HepG2 (cell line): ENCODE data around the gene EHD1. TPM values are rescaled to one million over a fixed set of nuclear protein-coding genes. Genes with fewer than 3 reads are reported as not detected.

ENCODE experiments used
- ARNT ChIP-seq: fragments of 450-650 bp; IDR thresholded peaks from 2 replicates; pipeline ENCODE4 v1.6.1; 2017
- CBFB ChIP-seq: sonication (generic); formaldehyde crosslinking; IDR thresholded peaks from 2 replicates; pipeline ENCODE4 v1.4.0; 2020; ENCODE audit warnings: missing genetic modification reagents
- HOXA7 ChIP-seq: sonication (generic); formaldehyde crosslinking; IDR thresholded peaks from 2 replicates; pipeline ENCODE4 v1.8.1; 2022; ENCODE audit warnings: mild to moderate bottlenecking, missing genetic modification reagents, moderate library complexity
- MTF1 ChIP-seq: sonication (generic); formaldehyde crosslinking; IDR thresholded peaks from 2 replicates; pipeline ENCODE4 v1.5.0; 2020; ENCODE audit warnings: missing genetic modification reagents
- PLRG1 ChIP-seq: fragments of 450-650 bp; conservative IDR thresholded peaks from 2 replicates; pipeline ENCODE4 v1.6.1; 2016
- ZBTB38 ChIP-seq: sonication (generic); formaldehyde crosslinking; IDR thresholded peaks from 2 replicates; pipeline ENCODE4 v1.5.1; 2020; ENCODE audit warnings: mild to moderate bottlenecking, missing genetic modification reagents
- ZBTB7B ChIP-seq: sonication (generic); formaldehyde crosslinking; IDR thresholded peaks from 2 replicates; pipeline ENCODE4 v1.4.0; 2020; ENCODE audit warnings: missing genetic modification reagents
- ZNF230 ChIP-seq: sonication (generic); formaldehyde crosslinking; IDR thresholded peaks from 2 replicates; pipeline ENCODE4 v1.4.0; 2020; ENCODE audit warnings: mild to moderate bottlenecking, missing genetic modification reagents
- ZNF234 ChIP-seq: sonication (generic); formaldehyde crosslinking; conservative IDR thresholded peaks from 2 replicates; pipeline ENCODE4 v1.5.1; 2020; ENCODE audit warnings: mild to moderate bottlenecking, missing genetic modification reagents
- ZNF274 ChIP-seq: sonication (generic); formaldehyde crosslinking; IDR thresholded peaks from 2 replicates; pipeline ENCODE4 v1.5.1; 2020; ENCODE audit warnings: mild to moderate bottlenecking, missing genetic modification reagents
- ZNF44 ChIP-seq: sonication (generic); formaldehyde crosslinking; IDR thresholded peaks from 2 replicates; pipeline ENCODE4 v1.5.1; 2020; ENCODE audit warnings: mild to moderate bottlenecking, missing genetic modification reagents
- ZNF549 ChIP-seq: sonication (generic); formaldehyde crosslinking; IDR thresholded peaks from 2 replicates; pipeline ENCODE4 v1.5.0; 2020; ENCODE audit warnings: missing genetic modification reagents
- ZNF564 ChIP-seq: sonication (generic); formaldehyde crosslinking; IDR thresholded peaks from 2 replicates; pipeline ENCODE4 v1.8.1; 2023; ENCODE audit warnings: mild to moderate bottlenecking, missing genetic modification reagents
- ZNF747 ChIP-seq: sonication (generic); formaldehyde crosslinking; IDR thresholded peaks from 2 replicates; pipeline ENCODE4 v1.8.1; 2023; ENCODE audit warnings: missing genetic modification reagents, mild to moderate bottlenecking, borderline replicate concordance
- polyA plus RNA-seq, 8 experiments: library from polyadenylated mRNA; depleted of rRNA in 3 of 8; stranded (reverse) in 7 of 8; unstranded in 1 of 8; fragments of >200 nt; fragmentation: Illumina TruSeq in 4 of 8; extraction: Trizol in 4 of 8; gene quantifications; 2 replicates each; pipeline versions ENCODE4 v1.2.1 to v1.2.3, GENCODE V29; 2011 to 2016; ENCODE audit warnings: low read depth in 4 of 8, missing spikeins in 1 of 8, mixed read lengths in 1 of 8; ENCODE audit not compliant: insufficient read depth in 1 of 8
- total RNA-seq, 5 experiments: library from RNA; depleted of rRNA; stranded (reverse); fragments of >200 nt; fragmentation: Illumina TruSeq; extraction: Trizol; gene quantifications; 2 replicates each; pipeline ENCODE4 v1.2.3, GENCODE V29; 2016; ENCODE audit warnings: low read depth in 1 of 5
- TF ChIP-seq, protein P1 (sequence below): sonication (generic); formaldehyde crosslinking; IDR thresholded peaks from 2 replicates; pipeline ENCODE4 v1.5.0; 2020; ENCODE audit warnings: mild to moderate bottlenecking, missing genetic modification reagents
- TF ChIP-seq, protein P2 (sequence below): sonication (generic); formaldehyde crosslinking; IDR thresholded peaks from 2 replicates; pipeline ENCODE4 v1.9.0; 2022; ENCODE audit warnings: missing genetic modification reagents, mild to moderate bottlenecking, borderline replicate concordance
- TF ChIP-seq, protein P3 (sequence below): sonication (generic); formaldehyde crosslinking; IDR thresholded peaks from 2 replicates; pipeline ENCODE4 v1.5.1; 2020; ENCODE audit warnings: missing genetic modification reagents, mild to moderate bottlenecking, borderline replicate concordance
- TF ChIP-seq, protein P4 (sequence below): sonication (generic); formaldehyde crosslinking; IDR thresholded peaks from one replicate; pipeline ENCODE4 v1.5.1; 2020; ENCODE audit warnings: mild to moderate bottlenecking, missing genetic modification reagents; ENCODE audit errors: not compliant biosample characterization

The EHD1 gene
- total and polyA plus RNA-seq, 2 of the 13 experiments (the other 11 are each of a cell fraction or from before 2014, with no cell fraction given): 23.6 to 26.6 TPM

DNA sequence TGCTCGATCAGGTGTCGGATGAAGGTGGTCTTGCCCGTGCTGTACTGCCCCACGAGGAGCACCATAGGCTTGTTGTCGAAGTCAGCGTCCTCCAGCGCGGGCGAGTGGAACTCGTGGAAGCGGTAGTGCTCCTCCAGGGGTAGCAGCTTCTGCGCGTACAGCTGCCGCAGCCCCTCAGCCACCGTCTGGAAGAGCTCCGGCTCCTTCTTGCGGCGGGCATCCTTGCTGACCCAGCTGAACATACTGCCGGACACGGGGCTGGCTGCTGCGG lies 263 bp downstream of the EHD1 start (continued):
- TF ChIP-seq, protein P1, sequence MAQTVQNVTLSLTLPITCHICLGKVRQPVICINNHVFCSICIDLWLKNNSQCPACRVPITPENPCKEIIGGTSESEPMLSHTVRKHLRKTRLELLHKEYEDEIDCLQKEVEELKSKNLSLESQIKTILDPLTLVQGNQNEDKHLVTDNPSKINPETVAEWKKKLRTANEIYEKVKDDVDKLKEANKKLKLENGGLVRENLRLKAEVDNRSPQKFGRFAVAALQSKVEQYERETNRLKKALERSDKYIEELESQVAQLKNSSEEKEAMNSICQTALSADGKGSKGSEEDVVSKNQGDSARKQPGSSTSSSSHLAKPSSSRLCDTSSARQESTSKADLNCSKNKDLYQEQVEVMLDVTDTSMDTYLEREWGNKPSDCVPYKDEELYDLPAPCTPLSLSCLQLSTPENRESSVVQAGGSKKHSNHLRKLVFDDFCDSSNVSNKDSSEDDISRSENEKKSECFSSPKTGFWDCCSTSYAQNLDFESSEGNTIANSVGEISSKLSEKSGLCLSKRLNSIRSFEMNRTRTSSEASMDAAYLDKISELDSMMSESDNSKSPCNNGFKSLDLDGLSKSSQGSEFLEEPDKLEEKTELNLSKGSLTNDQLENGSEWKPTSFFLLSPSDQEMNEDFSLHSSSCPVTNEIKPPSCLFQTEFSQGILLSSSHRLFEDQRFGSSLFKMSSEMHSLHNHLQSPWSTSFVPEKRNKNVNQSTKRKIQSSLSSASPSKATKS (CRISPR knock-in tag): no peak
- TF ChIP-seq ZNF564: 0 out of 2 replicates have a peak, but pooled peaks have one; percentile 18
- TF ChIP-seq, protein P2, sequence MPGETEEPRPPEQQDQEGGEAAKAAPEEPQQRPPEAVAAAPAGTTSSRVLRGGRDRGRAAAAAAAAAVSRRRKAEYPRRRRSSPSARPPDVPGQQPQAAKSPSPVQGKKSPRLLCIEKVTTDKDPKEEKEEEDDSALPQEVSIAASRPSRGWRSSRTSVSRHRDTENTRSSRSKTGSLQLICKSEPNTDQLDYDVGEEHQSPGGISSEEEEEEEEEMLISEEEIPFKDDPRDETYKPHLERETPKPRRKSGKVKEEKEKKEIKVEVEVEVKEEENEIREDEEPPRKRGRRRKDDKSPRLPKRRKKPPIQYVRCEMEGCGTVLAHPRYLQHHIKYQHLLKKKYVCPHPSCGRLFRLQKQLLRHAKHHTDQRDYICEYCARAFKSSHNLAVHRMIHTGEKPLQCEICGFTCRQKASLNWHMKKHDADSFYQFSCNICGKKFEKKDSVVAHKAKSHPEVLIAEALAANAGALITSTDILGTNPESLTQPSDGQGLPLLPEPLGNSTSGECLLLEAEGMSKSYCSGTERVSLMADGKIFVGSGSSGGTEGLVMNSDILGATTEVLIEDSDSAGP (CRISPR knock-in tag): no peak; the same call in none of the 2 replicates
- no peak for TF ChIP-seq ZNF234 (CRISPR knock-in tag)
- TF ChIP-seq ZNF747 (CRISPR knock-in tag): no peak; the same call in 1 of the 2 replicates
- no peak; the same call in 1 of the 2 replicates for TF ChIP-seq CBFB
- TF ChIP-seq ZNF230 (CRISPR knock-in tag): 0 out of 2 replicates have a peak, but pooled peaks have one; percentile 55
- TF ChIP-seq HOXA7 (CRISPR knock-in tag): no peak
- TF ChIP-seq PLRG1: no peak
- peak; percentile 18; the same call in 1 of the 2 replicates for TF ChIP-seq ZNF44 (CRISPR knock-in tag)
- TF ChIP-seq ARNT: no peak
- TF ChIP-seq, protein P3, sequence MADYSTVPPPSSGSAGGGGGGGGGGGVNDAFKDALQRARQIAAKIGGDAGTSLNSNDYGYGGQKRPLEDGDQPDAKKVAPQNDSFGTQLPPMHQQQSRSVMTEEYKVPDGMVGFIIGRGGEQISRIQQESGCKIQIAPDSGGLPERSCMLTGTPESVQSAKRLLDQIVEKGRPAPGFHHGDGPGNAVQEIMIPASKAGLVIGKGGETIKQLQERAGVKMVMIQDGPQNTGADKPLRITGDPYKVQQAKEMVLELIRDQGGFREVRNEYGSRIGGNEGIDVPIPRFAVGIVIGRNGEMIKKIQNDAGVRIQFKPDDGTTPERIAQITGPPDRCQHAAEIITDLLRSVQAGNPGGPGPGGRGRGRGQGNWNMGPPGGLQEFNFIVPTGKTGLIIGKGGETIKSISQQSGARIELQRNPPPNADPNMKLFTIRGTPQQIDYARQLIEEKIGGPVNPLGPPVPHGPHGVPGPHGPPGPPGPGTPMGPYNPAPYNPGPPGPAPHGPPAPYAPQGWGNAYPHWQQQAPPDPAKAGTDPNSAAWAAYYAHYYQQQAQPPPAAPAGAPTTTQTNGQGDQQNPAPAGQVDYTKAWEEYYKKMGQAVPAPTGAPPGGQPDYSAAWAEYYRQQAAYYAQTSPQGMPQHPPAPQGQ: 0 out of 2 replicates have a peak, but pooled peaks have one; percentile 25
- no peak; the same call in 1 of the 2 replicates for TF ChIP-seq ZBTB38 (CRISPR knock-in tag)
- no peak for TF ChIP-seq ZBTB7B (CRISPR knock-in tag)
- no peak for TF ChIP-seq MTF1
- TF ChIP-seq, protein P4, sequence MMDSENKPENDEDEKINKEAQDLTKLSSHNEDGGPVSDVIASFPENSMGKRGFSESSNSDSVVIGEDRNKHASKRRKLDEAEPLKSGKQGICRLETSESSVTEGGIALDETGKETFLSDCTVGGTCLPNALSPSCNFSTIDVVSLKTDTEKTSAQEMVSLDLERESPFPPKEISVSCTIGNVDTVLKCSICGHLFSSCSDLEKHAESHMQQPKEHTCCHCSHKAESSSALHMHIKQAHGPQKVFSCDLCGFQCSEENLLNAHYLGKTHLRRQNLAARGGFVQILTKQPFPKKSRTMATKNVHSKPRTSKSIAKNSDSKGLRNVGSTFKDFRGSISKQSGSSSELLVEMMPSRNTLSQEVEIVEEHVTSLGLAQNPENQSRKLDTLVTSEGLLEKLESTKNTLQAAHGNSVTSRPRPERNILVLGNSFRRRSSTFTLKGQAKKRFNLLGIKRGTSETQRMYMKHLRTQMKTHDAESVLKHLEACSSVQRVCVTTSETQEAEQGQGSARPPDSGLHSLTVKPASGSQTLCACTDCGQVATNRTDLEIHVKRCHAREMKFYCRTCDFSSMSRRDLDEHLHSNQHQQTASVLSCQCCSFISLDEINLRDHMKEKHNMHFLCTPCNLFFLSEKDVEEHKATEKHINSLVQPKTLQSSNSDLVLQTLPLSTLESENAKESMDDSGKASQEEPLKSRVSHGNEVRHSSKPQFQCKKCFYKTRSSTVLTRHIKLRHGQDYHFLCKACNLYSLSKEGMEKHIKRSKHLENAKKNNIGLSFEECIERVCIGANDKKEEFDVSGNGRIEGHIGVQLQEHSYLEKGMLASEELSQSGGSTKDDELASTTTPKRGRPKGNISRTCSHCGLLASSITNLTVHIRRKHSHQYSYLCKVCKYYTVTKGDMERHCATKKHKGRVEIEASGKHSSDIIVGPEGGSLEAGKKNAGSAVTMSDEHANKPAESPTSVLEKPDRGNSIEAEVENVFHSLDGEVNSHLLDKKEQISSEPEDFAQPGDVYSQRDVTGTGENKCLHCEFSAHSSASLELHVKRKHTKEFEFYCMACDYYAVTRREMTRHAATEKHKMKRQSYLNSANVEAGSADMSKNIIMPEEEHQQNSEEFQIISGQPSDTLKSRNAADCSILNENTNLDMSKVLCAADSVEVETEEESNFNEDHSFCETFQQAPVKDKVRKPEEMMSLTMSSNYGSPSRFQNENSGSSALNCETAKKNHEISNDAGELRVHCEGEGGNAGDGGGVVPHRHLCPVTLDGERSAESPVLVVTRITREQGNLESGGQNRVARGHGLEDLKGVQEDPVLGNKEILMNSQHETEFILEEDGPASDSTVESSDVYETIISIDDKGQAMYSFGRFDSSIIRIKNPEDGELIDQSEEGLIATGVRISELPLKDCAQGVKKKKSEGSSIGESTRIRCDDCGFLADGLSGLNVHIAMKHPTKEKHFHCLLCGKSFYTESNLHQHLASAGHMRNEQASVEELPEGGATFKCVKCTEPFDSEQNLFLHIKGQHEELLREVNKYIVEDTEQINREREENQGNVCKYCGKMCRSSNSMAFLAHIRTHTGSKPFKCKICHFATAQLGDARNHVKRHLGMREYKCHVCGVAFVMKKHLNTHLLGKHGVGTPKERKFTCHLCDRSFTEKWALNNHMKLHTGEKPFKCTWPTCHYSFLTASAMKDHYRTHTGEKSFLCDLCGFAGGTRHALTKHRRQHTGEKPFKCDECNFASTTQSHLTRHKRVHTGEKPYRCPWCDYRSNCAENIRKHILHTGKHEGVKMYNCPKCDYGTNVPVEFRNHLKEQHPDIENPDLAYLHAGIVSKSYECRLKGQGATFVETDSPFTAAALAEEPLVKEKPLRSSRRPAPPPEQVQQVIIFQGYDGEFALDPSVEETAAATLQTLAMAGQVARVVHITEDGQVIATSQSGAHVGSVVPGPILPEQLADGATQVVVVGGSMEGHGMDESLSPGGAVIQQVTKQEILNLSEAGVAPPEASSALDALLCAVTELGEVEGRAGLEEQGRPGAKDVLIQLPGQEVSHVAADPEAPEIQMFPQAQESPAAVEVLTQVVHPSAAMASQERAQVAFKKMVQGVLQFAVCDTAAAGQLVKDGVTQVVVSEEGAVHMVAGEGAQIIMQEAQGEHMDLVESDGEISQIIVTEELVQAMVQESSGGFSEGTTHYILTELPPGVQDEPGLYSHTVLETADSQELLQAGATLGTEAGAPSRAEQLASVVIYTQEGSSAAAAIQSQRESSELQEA (CRISPR knock-in tag): peak; percentile 28
- TF ChIP-seq ZNF274 (CRISPR knock-in tag): no peak
- no peak for TF ChIP-seq ZNF549 (CRISPR knock-in tag)
